GM21619 (cell line): Measurements from ENCODE around the gene SHC1.

Experiments
- ATAC-seq: cut with Tn5 transposase; IDR thresholded peaks from one replicate; pipeline ENCODE4 v1.9.1; 2021; ENCODE audit not compliant: unreplicated experiment

SHC1 gene

DNA sequence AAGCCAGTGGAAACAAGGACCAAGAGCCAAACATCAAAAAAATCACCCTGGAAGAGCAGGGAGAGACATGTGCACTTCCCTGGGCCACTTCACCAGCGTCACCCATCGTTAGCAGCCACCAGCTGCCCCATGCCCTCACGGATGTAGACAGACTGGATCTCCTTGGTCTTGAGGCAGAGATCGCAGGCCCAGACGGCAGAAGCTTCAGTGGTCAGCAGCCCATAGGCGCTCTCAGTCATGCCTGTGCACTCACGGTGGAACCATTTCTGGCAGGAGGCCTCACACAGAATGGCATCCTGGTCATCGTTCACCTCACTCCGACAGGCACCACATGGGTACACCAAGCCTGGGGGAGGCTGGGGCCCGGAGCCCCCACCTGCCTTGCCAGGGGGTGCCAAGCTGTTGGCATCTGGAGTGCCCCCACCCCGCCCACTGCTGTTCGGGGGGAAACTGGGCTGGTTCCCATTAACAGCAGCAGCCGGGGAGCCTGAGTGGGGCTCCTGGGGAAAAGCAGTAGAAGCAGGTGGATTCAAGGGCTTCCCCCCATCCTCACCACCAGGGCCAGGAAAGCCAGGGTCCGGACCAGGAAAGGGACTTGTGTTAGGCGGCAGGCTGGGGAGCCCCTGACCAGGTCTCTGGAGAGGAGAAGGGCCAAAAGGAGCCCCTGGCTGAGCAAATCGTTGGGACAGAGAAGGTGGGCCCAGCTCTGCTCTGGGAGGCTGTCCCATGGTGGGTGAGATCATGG is 11.7 kb downstream of the SHC1 start:
- no peak for ATAC-seq

DNA sequence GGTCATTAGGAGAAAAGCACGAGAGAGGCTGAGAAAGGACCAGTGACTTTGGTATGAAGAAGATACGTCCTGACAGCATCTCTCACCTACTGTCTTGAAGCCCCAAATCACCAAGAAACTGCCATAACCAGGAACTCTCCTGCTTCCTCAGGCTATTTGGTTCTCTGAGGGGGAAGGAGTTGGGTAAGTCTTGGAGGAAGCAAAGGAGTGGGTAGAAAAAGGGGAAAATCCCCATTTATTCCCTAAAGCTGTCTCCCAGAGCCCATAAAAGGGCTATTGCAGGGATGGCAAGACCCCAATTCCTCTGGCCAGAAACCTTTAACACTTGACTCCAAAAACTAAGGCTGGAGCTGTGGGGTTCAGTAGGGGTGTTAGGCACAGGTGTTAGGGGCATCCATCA is 12.5 kb downstream of the SHC1 start:
- no peak for ATAC-seq

DNA sequence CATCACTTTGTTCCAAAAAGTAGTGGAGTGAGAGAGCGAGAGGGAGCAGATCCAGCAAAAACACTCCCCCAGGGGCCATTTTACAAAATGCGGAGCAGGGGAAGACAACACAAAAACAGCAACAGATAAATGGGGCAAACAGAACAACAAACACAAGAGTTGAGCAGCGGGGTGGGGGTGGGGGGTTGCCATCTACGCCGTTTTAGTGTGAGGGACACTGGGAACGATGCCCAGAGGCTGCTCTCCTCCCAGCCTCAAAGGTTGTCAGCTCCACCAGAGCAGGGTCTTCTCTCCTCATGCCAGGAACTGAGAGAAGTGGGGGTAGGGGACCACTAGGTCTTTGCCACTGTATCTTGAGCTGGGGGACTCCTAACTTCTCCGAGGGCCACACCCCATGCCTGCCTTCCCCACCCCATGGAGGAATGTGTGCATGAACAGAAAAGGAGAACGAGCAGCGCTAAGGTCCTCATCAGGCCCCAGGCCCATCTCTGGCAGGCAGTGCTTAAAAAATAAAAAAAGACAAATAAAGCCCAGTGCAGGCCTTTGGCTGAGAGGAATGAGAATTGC is 13.4 kb downstream of the SHC1 start:
- ATAC-seq = no peak

DNA sequence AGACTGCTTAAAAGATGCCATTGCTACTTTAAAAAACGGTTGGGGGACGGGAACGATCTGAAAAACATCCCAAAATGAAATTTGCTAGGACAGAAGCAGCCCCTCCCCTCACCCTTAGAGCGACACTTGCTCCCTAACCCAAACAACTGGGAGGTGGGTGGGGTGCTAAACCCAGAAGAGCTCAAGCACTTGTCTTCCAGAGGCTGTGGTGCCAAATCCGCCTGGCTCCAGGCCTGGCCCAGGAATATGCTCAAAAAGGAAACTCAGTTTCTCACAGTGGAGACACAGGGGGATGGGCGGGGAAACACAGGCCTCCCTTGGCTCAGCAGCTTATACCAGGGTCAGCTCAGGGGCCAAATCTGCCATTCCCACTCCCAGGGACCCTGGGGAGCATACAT is 14.0 kb downstream of the SHC1 start:
- no peak for ATAC-seq

DNA sequence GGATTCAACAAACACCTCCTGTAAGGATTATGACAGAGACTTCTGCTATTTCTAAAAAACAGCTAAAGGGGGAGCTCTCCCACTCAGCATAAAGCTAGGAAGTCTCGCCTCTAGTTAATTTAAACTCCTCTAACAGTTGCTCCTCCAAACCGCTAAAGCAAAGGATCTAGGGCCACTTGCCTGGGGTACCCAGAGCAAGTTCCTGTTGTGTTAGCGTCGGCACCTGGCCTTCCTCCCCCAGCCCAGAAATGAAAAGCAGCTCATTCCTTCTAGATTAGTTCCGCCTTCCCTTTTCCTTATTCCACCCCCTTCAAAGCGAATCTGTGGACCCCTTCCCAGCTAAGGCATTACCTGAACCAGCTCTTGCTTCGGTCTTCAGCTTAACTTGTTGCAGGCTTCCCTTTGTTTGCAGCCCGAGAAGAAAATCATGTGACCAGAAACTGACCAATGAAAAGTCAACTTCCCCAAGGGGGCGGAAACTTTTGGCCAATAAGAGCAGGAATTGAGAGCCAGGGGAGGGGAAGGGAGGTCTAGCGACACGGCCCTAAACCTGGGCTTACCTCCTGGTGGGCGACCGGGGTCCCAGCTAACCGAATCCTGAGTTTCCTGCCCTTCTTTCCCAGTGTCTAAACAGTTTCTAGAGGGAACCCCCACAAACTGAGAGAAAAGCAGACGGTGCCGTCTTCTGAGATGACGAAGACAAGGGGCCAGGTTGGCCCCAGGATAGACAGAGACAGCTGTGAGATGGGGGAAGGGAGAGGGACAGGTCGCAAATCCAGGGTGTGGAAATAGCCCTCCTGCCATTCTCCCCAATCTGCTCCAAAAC is 14.6 kb downstream of the SHC1 start, which contains the start of gene PBXIP1:
TSS of gene PBXIP1 (minus strand) at position 382 of the 826 bp plus-strand sequence. CDS start 2,378 bp downstream, outside the sequence.
- peak; percentile 52 for ATAC-seq

DNA sequence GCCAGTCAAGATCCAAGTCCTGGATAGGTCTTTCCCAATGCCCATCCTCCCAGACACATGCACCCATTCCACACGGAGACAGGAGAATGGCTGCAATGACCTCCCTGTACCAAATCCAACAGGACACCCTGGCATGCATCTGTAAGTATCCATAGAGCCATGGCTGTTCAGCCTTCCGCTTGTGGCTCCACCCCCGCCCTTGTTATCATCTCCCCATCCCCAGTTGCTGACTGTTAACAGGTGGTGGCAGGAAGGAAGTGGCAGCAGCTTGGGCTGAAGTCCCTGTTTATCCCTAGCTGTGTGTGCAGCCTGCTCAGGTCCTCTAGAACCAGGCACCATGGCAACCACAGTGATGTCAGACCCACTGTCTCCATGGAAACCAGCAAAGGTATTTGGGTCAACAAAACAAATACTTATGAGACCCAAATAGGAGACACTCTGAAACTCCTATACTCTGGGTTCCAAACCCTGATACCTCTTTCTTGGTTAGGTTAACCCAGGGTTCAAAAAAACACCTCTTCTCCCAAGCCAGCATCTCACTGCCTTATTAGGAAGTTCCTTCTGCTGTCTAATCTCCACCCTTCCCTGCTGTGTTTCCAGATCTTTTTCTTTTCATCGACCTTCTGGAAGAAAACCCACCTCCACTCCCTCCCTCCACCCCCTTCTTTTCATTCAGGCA is 15.4 kb downstream of the SHC1 start:
- ATAC-seq = peak; percentile 65

DNA sequence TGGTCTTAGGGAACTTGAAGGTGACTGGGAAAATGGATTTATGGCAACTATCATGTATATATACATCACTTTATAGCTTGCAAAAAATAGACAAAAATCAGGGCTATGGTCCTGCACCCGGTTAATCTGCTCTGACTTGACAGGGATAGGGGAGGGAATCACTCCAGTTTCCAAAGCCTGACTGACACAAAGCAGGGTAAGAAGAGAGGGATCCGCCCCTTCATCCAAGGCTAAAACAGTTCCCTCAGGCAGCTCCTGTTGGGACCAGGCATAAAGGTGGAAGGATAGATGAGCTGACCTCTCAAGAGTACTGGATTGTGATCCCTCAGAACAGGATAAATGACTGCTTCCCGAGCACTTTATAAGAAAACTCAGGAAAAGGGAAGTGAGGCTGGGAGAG is 16.0 kb downstream of the SHC1 start:
- no peak for ATAC-seq

DNA sequence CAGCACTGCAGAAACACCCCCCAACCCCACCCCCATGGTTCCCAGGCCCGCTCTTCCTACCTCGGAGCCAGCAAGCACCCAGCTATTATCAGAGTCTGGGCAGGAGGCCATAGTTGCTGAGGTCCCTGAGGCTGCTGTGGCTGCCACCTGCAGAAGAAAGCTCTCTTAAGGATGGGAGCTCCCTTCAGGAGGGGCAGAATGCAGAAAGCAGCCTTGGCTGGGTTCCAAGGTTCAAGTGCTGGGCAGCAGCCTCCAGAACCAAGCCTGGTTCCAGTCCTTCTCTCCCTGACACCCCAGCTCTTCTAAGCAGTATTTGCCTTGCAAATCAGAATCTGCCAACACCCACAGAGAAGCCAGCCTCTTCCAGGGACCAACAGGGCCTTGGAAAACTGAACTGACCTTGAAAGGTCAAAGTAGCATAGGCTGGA is 16.9 kb downstream of the SHC1 start:
- no peak for ATAC-seq

DNA sequence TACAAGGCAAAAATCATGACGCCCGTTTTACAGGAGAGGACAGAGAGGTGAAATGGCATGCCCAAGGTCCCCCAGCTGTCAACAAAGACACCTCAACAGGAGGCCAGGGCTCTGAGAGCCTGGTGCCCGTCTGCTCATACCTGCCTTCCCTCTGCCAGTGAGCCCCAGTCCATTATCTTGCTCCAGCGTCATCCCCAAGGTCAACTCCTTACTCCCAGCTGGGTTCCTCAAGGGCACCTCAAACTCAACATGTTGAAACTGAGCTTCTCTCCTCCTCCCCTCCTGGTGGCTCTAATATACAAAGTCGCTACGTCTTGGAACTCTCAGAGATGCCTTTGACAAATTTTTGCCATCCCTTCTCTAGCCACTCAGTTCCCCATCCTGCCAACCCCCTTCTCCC is 17.9 kb downstream of the SHC1 start:
- ATAC-seq = no peak

DNA sequence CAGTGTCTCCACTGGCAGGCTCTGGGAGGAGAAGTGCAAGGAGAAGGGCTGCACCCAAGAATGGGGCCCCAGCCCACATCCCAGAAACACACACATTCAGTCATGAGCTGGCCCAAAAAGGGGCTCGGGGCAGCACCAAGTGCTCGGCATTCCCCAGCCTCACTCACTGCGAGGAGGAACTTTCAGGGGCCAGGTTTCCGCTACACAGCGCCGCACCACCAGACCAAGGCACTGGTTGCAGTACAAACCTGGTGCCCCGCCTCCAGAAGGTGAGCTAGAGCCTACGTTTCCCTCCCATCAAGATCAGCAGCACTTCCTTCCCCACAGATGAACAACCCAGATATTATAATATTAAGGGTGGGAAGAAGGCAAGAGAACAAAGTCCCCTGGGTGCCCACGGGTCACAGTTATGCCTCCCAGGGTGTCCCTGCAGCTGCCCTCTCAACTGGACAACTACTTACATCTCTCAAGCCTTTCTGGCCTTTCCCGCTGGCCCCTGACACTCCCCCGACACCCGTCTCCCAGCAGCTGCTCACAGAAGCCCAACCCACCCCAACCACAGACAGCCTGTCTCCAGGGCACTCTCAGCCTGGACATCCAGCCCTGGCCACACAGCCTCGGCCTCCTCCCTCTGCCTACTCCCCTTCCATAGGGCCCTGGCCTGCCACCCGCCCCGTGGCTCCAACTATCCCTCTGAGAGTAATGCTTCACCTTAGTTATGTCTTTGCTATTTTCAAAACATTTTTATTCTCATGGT is 18.5 kb downstream of the SHC1 start:
- ATAC-seq = no peak

DNA sequence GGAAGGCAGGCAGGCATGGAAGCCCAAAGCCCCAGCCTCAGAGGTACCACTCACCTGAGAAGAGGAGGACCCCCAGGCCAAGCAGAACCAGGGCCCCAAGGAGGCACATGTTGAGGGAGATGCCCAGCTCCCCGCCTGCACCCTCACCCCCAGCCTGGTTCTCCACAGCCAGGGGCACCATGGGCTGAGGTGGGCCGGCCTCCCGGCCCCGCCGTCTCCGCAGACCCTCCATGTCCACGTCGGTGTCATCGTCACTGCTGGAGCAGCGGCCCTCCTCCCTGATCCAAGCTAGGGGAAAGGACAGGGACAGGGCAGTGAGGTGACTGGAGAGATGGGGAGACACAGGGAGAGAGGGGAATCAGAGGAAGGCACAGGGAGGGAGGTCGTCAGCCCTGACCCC is 22.5 kb downstream of the SHC1 start:
- no peak for ATAC-seq

DNA sequence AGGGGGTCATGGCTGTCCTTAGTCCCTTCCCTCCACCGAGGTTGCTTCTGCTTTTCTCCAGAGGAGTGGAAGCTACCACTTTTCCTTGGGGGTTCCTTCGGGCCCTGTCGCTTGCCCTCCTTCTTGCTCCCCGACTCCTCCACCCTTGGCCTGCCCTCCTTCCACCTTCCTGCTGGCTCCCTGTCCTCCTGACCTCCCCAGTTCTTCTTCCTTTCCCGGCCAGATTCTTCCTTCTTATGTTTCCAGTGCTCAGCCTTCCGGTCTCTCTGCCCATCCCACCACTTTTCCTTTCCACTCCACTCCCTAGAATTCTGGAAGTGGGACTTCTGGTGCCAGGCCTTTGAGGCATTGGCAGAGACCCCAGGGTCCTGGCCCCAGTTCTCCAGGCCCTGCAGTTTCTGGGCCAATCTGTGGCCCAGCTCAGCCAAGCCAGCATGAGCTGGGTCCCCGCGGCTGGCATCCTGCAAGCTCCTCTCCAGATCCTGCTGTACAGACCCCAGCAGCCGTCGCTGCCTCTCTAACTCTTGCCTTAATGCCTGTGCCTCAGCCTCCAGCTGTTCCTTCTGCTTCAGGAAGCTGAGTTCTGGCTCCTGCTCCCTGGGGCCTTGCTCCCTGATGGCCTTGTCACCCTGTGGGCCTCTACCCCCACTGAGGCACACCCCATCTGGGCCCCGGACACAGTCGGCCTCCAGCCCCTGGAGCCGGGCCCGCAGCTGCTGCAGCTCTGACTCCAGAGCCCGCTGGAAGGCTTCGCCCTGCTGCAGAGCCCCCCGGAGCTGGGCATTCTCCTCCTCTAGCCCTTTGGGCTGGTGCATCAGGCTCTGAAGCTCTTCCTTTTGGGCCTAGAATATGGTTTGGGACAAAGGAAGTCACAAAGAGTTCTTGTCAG is 24.3 kb downstream of the SHC1 start:
- ATAC-seq = no peak

DNA sequence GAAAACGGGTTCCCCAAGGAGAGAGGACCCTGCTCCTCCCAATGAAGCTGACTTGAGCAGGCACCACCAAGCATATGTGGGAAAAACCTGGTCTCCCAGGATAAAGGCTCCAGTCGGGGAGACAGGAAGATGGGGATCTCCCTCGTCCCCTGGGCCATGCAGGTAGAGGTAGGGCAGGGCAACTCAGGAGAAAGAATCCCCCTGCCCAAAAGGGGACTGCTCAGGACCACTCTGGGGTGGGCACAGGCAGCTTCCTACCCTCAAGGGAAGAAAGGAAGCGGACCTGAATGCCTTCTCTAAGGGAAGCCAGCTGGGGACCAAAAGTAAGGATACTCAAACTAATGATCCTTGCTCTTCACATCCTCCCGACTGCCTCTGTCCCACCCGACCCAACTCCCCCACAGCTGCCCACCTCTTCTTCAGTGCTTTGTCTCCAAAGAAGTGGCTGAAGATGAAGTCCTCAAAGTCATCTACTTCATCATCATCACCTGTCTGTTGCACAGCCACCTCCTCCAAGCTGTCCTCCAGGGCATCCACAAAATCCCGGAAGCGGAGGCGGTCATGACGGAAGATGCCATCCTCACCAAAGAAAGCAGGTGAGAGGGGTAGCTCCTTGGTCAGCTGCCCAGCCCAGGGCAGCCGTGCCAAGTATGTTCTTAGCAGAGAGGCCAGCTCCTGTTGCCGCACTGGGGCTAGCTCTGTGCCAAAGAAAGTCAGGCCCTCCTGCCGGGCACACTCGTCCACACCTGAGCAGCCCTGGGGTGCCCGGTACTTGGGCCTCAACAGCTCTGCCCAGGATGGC is 25.2 kb downstream of the SHC1 start:
- no peak for ATAC-seq

DNA sequence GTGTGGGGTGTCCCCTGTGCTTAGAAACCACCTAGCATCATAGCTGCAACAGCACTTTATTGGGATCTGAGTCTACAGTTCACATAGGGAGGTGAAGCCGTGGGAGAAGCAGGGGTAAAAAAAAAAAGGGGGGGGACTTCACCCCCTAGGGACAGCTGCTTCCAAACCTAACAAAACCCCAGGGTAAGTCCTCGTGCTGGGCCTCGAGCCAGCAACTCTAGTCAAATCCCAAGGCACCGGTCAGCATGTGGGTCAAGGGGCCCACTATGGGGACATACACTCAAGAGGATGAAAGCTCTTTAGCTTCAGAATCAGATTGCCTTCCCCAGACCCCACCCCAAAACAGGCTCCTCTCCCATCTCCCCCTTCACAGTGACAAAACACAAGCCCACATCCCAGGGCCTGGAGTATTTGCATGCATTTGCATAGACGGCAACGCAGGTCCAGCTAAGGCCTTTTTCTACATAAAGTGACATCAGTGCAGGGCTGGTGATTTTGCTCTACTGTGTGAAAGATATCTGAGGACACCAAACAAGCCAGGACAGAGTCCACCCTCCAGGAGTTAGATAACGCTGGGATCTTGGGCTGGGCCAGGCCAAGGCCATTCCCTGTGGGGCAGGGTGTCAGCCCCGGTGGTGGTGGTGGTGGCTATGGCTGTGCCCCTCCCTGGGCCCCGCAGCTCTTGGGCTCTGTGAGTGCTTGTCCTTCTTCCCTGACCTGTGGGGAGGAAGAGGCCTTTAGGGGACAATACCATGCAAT is 26.0 kb downstream of the SHC1 start:
- ATAC-seq = no peak

DNA sequence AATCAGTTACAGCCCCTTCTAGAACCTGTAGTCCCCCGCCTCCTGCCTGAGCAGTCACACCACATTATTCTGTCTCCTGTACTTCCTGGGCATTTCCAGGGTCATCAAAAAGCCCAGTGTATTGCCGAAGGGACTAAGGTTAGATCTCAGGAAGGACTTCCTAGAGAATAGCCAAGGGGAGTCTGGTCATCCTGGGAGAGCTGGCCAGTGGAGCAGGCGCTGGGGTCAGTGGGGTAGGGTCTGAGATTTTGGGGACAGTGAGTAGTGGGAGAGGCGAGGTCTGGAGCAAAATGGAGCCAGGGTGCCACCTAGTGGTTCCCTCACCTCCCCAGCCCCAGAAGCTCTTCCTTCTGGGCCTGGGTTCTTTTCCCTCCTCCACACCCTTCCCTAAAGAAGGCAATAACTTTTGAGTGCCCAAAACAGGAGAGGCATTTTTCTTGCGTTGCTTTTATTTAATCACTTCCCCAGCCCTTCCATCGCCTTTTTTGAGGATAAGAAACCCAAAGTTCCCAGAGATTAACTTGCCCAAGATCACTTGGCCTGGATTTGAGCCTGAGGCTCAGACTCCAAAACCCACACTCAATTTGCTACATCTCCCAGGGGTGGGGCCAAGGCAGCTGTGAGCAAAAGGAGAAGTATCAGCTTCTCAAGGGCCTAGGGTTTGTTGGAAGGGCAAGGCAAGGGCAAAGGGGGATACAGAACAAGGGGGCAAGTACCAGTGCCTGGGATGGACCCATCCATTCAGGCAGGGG is 26.7 kb downstream of the SHC1 start:
- no peak for ATAC-seq

DNA sequence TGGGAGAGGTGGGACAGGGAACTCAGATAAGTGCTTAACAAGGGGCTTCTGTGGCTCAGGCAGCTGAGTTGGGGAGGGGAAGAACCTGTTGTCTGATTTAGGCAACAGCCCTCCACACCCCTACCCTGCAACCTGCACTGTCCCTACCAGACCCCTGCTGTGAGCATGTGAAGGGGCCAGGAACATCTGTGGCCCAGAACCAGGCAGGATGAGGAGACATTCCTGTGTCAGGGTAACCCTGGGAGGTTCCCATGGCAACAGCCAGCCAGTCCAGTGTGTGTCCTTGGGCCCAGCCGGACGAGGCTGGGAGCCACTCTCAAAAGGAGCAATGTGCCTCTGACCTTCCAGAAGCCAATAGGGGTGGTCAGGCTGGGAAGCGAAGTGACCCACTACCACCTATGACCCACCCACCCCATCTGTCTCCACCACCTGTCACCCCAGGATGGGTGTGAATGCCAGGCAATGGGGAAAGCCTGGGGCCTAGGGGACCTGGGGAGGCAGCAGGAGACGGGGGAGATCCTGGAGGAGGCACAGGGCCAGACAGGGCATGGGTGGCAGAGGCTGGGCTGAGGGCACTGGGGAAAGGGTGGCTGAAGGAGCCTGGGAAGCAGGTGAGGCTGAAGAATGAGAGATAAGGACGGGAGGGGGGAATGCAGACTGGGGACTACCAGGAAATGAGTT is 29.1 kb downstream of the SHC1 start:
- ATAC-seq = no peak

DNA sequence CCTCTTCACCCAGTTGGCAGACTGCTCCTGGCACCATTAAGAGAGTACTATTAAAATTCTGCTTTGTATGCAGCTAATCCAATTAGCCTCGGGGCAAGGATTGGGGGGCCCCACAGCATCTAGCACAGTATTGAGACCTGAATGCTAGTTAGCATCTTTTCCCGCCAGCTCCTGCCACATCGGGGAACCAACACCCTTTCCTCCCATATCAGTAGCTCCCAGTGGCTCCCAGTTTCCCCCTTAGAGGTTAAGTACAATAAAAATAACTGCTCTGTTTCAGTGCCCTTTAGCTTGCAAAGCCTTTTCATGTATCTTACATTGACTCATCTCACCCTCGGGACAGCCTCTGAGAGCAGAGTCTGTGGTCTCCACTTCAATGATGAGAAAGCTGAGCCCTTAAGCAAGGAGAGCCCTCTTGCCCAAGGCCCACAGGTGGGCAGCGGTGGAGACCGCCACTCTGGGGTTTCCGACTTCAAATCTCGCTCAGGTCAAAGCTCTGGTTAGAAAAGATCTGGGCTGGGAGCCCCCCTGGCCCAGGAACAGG is 29.8 kb downstream of the SHC1 start:
- no peak for ATAC-seq
